LNCAP (cell line): ENCODE results near the gene POU2F1.

Experiments
- TF ChIP-seq, protein P1 (sequence below): fragments of 450-650 bp; IDR thresholded peaks from 2 replicates; pipeline ENCODE4 v1.5.1; 2017; ENCODE audit warnings: mild to moderate bottlenecking

Gene POU2F1

DNA sequence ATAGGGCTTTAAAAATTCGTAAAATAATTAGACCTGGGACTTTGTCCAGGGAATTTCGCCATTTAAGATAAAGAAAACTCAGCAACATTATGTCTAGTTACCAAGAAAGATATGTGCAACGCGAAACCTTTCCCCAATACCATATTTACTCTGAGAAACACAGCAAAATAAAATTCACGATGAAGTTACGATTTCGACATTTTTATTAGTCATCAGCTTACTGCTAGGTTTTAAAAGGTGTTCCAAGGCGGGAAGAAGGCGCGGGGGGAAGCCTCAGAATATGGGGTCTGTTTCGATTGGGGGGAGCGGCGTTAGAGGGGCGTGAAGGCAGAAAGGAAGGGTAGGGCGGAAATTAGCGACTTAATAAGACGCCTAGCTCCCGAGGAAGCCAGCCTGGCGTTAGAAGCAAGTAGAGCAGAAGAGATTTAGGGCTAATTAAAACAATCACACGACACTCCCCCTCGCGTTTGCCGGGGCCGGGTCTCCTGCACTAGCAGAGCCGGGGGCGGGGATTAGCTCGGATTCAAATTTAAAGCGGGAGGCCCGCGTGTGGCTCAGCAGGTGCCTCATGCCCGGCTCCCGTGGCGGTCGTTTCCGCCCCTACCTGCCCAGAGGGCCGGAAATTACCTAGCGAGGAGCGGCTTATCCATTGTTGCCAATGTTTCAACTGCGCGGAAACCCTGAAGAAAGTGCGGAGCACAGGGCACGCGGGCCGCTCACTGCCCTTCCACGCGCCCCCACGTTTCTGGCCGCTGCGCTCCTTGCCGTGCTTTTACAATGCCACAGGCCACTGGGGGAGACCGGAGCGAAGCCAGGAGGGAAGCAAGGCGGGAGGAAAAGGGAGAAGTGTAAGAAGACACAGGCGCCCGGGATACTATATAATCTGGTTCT lies 795 bp upstream of the POU2F1 start:
- TF ChIP-seq, protein P1, sequence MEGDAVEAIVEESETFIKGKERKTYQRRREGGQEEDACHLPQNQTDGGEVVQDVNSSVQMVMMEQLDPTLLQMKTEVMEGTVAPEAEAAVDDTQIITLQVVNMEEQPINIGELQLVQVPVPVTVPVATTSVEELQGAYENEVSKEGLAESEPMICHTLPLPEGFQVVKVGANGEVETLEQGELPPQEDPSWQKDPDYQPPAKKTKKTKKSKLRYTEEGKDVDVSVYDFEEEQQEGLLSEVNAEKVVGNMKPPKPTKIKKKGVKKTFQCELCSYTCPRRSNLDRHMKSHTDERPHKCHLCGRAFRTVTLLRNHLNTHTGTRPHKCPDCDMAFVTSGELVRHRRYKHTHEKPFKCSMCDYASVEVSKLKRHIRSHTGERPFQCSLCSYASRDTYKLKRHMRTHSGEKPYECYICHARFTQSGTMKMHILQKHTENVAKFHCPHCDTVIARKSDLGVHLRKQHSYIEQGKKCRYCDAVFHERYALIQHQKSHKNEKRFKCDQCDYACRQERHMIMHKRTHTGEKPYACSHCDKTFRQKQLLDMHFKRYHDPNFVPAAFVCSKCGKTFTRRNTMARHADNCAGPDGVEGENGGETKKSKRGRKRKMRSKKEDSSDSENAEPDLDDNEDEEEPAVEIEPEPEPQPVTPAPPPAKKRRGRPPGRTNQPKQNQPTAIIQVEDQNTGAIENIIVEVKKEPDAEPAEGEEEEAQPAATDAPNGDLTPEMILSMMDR = no peak

GRCh38 chr1:167221126-167221737 lies 546 bp downstream of the POU2F1 start:
- TF ChIP-seq, protein P1 = no peak

DNA sequence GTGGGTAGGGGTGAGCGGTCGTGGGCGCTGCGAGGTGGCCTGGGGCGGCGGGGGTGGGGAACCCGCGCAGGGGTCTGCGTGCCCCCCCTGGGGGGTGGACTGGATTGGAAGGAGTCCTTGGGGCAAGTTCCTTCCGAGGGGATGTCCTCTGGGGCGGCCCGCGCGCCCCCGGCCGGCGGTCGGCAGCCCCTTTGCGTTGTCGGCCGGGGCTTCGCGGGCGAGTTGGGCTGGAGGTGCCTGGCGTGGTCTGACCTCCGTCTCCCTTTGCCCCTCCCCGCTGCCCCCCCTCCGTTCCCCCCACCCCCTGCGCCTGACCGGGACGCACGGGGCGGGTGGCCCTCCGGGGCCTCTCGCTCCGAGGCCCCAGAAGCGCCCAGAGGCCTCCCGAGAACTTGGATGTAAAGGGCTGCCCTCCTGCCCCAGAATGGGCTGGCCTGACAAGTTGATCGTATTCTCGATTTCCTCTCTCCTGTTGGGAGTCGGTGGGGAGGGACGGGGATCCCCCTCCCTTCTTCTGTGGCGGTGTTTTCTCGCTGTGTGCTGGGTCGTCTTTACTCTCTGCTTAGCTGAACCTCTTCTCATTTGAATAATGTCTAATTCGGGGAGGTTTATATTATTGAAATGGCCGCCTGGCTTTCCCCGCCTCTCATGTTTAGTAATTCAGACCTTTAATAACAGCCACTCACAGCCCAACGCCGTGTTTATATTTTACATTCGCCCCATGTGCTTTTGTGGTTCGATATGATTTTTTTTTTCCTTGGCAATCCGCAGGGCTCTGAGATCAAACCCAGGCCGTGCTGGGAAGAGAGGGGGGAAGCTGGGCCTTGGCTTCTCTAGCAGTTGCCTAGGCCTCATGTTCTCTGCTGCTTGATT lies 1.3 kb downstream of the POU2F1 start:
- TF ChIP-seq, protein P1 = no peak

GRCh38 chr1:167223144-167224103 lies 2.7 kb downstream of the POU2F1 start:
- TF ChIP-seq, protein P1 = no peak

DNA sequence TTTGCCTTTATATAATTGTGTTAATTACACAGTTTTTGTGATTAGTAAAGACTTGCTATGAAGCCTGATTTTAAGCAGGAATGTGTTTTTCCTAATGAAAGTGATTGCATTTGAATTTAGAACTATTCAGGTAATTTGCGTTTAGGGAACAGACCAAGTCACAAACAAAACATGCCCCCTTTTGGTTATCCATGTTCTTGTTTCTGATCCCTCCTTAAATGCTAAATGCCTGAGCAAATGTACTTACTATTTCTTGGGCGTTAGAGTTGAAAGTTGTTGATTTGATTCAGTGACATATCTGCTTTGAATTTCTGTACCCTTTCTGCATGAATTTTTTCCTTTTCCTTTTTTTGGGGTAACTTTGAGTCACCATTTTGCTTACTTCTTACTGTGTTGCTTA lies 5.2 kb downstream of the POU2F1 start:
- TF ChIP-seq, protein P1 = no peak

GRCh38 chr1:167227934-167228378 lies 7.3 kb downstream of the POU2F1 start:
- TF ChIP-seq, protein P1 = no peak
